IPS-18c (cell line): Measurements from ENCODE around the gene EXD1.
"Not testable (repeated sequence)": the region's sequence is repeated elsewhere in the genome, so short reads cannot be mapped to it uniquely, and the experiment has no call there.

Experiments used
- H3K4me3 ChIP-seq: 2 replicates; pipeline ENCODE4 v1.7.0; 2013; ENCODE audit warnings: low read depth, mild to moderate bottlenecking, low read length, moderate library complexity; ENCODE audit not compliant: insufficient read depth
- H3K9me3 ChIP-seq: one replicate; pipeline ENCODE4 v1.6.1; 2013; ENCODE audit warnings: mild to moderate bottlenecking, low read length, moderate library complexity; ENCODE audit not compliant: control insufficient read depth, insufficient read depth

Gene EXD1

DNA sequence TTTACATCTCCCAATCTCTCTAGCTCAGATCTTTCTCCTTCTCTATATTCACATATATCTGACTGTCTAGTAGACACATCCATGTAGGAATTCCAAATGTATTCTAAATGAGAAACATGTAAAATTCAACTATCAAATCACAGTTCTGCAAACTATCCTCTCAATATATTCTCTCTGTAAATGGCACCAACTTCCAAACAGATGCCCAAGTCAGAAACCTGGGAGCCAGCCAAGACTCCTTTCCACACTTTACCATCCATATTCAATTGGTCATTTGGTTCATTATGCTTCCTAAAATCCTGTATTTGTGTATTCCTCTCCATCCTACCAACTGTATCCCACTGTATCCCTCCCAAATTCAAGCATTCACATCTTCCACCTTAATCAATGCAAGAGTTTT lies 61.5 kb downstream of the EXD1 start:
- Histone ChIP-seq H3K4me3 (no peak overlapping the region), H3K9me3 (no peaks in the 10 kb centered on the region)

DNA sequence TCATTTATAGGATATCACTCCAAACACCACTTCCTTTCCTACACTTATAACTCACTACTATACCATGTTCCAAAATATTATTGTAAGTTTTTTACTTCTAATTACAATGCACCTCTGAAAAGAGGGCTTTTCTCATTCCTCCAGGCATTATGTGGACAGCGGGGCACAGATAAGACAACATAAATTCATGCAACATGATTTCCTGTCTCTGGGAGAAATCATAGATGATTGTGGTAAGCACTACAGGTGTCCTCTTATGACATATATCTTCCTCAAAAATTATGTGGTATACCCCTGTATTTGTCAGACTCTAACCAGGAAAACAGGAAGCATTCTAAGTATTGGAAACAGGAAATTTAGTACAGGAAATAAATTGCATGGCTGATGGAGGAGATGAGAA lies 68.8 kb downstream of the EXD1 start:
- H3K4me3 ChIP-seq, result no peak overlapping the region
- no peaks in the 10 kb centered on the region for H3K9me3 ChIP-seq

DNA sequence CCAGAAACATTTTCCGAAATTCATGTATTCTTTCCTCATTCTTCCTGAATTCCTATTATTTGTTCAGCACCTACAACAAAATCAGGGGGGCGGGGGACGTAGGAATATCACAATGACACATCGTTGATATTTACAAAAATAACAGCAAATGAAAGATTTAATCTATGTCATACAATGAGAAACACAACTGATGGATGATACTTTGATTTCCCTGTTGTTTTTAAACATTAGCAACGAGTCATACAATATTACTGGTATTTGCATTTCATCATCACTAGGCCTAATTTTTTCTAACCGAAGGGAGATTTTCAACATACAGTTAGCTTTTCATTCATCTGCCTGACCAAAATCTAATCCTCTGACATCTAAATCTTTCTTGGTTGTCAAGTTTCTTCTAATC lies 69.2 kb downstream of the EXD1 start:
- Histone ChIP-seq H3K4me3 (no peak overlapping the region), H3K9me3 (no peaks in the 10 kb centered on the region)

DNA sequence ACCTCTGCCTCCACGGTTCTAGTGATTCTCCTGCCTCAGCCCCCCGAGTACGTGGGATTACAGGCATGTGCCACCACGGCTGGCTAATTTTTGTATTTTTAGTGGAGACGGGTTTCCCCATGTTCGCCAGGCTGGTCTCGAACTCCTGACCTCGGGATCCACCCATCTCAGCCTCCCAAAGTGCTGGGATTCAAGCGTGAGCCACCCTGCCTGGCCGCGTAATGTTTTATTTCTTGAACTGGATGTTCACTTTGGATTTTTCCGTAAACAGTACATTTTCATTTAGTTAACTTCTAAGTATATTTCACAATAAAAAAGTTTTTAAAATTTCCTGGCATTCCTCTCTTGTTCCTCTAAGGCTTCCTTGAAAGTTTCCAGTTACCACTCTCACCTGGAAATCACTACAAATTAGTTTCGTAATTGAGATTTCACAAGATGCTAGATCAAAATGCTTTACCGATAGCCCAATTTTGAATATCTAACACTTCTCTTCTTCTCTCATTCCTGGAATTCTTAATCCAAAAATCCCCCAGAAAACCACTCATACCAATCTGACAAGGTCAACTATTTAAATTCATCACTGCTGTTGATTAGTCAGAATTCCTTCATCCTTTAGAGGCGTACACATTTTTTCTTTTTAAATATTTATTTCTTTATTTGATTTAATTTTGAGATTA lies 69.8 kb downstream of the EXD1 start:
- H3K4me3 ChIP-seq, result no peak overlapping the region
- no peaks in the 10 kb centered on the region for H3K9me3 ChIP-seq

DNA sequence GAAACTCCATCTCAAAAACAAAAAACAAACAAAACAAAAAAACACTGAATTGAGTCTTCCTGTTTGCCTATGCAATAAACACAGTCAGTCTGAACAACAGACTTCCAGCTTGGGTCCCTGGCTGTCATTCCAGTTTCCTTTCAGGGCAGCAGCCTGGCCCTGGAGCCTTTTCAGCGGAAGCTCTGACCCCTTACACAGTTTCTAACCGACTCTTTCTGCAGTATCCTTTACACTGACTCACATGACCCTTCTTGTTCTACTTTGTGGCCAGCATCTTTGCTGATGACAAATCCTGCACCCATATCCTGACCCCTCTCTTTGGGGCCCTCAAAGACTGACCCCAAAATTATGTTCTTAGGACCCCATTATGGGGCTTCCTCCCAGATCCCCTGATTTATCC lies 76.1 kb downstream of the EXD1 start:
- Histone ChIP-seq H3K4me3 (no peak overlapping the region), H3K9me3 (no peaks in the 10 kb centered on the region)

DNA sequence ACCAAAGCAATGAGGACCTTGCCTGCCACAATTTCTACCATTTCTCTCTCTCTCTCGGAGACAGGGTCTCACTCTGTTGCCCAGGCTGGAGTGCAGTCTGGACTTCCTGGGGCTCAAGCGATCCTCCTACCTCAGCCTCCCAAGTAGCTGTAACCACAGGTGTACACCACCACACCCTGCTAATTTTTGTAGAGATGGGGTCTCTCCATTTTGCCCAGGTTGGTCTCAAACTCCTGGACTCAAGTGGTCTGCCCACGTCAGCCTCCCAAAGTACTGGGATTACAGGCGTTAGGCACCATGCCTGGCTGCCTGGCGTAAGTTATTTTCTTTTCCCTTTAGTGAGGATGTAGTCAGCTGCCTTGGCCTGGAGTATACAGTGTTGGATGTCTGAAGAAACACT lies 76.8 kb downstream of the EXD1 start:
- no peak overlapping the region for H3K4me3 ChIP-seq
- H3K9me3 ChIP-seq, result no peaks in the 10 kb centered on the region

GRCh38 chr15:41151451-41152005 lies 79.0 kb downstream of the EXD1 start:
- Histone ChIP-seq H3K9me3 (no peaks in the 10 kb centered on the region), H3K4me3 (no peak overlapping the region)

DNA sequence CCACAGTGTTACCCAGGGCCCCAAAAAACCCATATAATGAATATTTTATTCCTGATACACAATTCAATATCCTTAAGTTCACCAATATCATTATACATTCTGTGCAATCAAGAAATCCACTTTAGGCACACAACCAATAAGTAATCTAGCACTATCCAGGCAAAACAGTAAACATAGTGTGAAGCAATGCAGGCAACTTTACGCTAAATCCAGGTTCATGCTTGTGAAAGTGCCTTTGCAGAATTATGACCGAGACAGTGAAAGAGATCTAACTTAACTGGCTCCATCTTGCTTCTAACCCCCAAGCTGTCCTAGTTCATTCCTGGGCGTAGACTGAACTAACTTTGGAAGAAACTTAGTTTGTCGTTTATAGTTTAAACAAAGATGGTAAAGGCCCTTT lies 80.3 kb downstream of the EXD1 start:
- Histone ChIP-seq H3K9me3 (no peaks in the 10 kb centered on the region), H3K4me3 (no peak overlapping the region)

DNA sequence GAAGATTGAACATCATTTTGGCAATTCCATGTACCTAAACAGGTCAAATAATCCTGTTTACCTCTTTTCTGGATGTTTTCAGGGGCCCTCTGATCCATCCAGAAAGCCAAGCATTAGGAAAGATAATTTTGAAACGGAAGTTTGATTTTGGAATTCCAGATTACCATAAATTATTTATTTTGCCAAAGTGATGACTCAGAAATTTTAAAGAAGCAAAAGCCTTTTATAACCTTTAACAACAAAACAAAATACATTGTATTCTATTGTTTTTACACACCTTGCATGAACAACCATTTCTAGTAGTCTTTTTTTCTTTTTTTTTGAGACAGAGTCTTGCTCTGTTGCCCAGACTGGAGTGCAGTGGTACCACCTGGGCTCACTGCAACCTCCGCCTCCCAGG lies 82.5 kb downstream of the EXD1 start:
- Histone ChIP-seq H3K9me3 (no peaks in the 10 kb centered on the region), H3K4me3 (no peak overlapping the region)

GRCh38 chr15:41139619-41140018 lies 90.9 kb downstream of the EXD1 start:
- Histone ChIP-seq H3K9me3 (no peaks in the 10 kb centered on the region), H3K4me3 (no peak overlapping the region)

DNA sequence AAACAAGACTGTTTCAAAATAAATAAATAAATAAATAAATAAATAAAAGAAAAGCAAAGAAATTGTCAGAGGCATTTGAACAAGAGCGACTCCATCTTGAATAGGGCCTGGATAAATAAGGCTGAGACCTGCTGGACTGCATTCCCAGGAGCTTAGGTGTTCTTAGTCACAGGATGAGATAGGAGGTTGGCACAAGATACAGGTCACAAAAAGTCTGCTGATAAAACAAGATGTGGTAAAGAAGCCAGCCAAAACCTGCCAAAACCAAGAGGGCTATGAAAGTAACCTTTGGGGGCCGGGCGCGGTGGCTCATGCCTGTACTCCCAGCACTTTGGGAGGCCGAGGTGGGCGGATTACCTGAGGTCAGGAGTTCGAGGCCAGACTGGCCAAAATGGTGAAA lies 91.4 kb downstream of the EXD1 start:
- H3K4me3 ChIP-seq, H3K9me3 ChIP-seq: not testable (repeated sequence)

- not testable (repeated sequence) for H3K9me3 ChIP-seq, H3K4me3 ChIP-seq
Observed at GRCh38 chr15:41135580-41135979, 95.0 kb downstream of the EXD1 start.

GRCh38 chr15:41133454-41133853 lies 97.1 kb downstream of the EXD1 start:
- Histone ChIP-seq H3K9me3 (peaks cover 3% of the 10 kb centered on the region), H3K4me3 (no peak overlapping the region)
